ENCODE measurements around the gene ANO2.

GRCh38 chr12:5521456-5522325 lies 423.4 kb downstream of the ANO2 start:
- TF ChIP-seq POLR2A (IDR thresholded peaks at IDR 0.05; ENCODE audit: low read depth, low read length), result no peak
- TF ChIP-seq MAX (IDR thresholded peaks at IDR 0.05; ENCODE audit: insufficient read depth, insufficient read length), result no peak
- no peak for TF ChIP-seq CTCF (IDR thresholded peaks at IDR 0.05; ENCODE audit: extremely low read depth in 1 of 2, insufficient read depth in 1 of 2, low read depth in 1 of 2, low read length in 2 of 2)
- TF ChIP-seq MYC (IDR thresholded peaks at IDR 0.05; ENCODE audit: low read depth, low read length), result no peak
- TF ChIP-seq FOS (IDR thresholded peaks at IDR 0.05; ENCODE audit: borderline replicate concordance, insufficient read depth, low read length), result no peak
- TF ChIP-seq EZH2 (IDR thresholded peaks at IDR 0.05; ENCODE audit: borderline replicate concordance, low read depth, low read length, severe bottlenecking), result no peak
- no peak for TF ChIP-seq POLR2AphosphoS5 (IDR thresholded peaks at IDR 0.05; ENCODE audit: insufficient read depth, low read depth, low read length)
- TF ChIP-seq JUN (IDR thresholded peaks at IDR 0.05; ENCODE audit: borderline replicate concordance, insufficient read depth, insufficient read length, low read depth), result no peak
- TF ChIP-seq GATA2 (IDR thresholded peaks at IDR 0.05; ENCODE audit: insufficient read depth, insufficient read length, low read depth, low read length), result no peak
